ENCODE data around the gene TMIGD1.

The TMIGD1 gene

GRCh38 chr17:30333503-30334360, at the start of gene TMIGD1:
Gene TMIGD1, minus strand, starts transcription at chr17:30334057. Its CDS starts 1,924 bp downstream, at chr17:30332133.
- DNase-seq, result no peak

GRCh38 chr17:30382345-30382744, 48.5 kb upstream of the TMIGD1 start:
- DNase-seq, result no peak

GRCh38 chr17:30381340-30381659, 47.4 kb upstream of the TMIGD1 start:
- peak; percentile 64 for DNase-seq

- DNase-seq, result no peak
Measured at GRCh38 chr17:30380643-30381339, 46.9 kb upstream of the TMIGD1 start.

- peak; percentile 49 for DNase-seq
Measured at GRCh38 chr17:30379903-30380381, 46.1 kb upstream of the TMIGD1 start.

- peak; percentile 45 for DNase-seq
Measured at GRCh38 chr17:30379303-30379902, 45.5 kb upstream of the TMIGD1 start.

GRCh38 chr17:30378825-30379302, 45.0 kb upstream of the TMIGD1 start, which contains the start of gene CPD:
Gene CPD, plus strand, starts transcription at chr17:30378927. Its CDS starts 54 bp downstream, at chr17:30378981.
- peak; percentile 98 for DNase-seq

- peak; percentile 77 for DNase-seq
Measured at GRCh38 chr17:30378241-30378824, 44.5 kb upstream of the TMIGD1 start.

- no peak for DNase-seq
Measured at GRCh38 chr17:30377574-30378240, 43.9 kb upstream of the TMIGD1 start.

- DNase-seq, result peak; percentile 18
Measured at GRCh38 chr17:30376621-30377452, 43.0 kb upstream of the TMIGD1 start.

GRCh38 chr17:30375661-30376060, 41.8 kb upstream of the TMIGD1 start:
- DNase-seq, result no peak

GRCh38 chr17:30372755-30373154, 38.9 kb upstream of the TMIGD1 start:
- DNase-seq, result peak; percentile 70

GRCh38 chr17:30369995-30370394, 36.1 kb upstream of the TMIGD1 start:
- no peak for DNase-seq

- DNase-seq, result no peak
Measured at GRCh38 chr17:30368912-30369720, 35.3 kb upstream of the TMIGD1 start.

GRCh38 chr17:30366536-30366935, 32.7 kb upstream of the TMIGD1 start:
- no peak for DNase-seq

- peak; percentile 97 for DNase-seq
Measured at GRCh38 chr17:30363715-30364202, 29.9 kb upstream of the TMIGD1 start.

- DNase-seq, result no peak
Measured at GRCh38 chr17:30361766-30362279, 28.0 kb upstream of the TMIGD1 start.

- DNase-seq, result no peak
Measured at GRCh38 chr17:30360086-30360808, 26.4 kb upstream of the TMIGD1 start.

- no peak for DNase-seq
Measured at GRCh38 chr17:30358055-30358760, 24.4 kb upstream of the TMIGD1 start.

Data from activated CD4-positive, alpha-beta T cell treated with anti-CD3 and anti-CD28 coated beads, Interleukin-10, Interleukin-2, amounts not matched to agents 100 ng/mL and 50 ng/mL, durations not matched to agents 16 hours and 8 hours (primary cell).